Stimulated activated naive CD8-positive, alpha-beta T cell treated with anti-CD3 and anti-CD28 coated beads, Interleukin-15, Interleukin-2, amounts not matched to agents 100 ng/mL and 50 ng/mL, for 24 hours (primary cell): Measurements from ENCODE around the gene SCTR.

ENCODE experiments used
- H3K27ac Mint-ChIP-seq: one replicate; pipeline ENCODE4 v1.8.0; 2021; ENCODE audit warnings: mild to moderate bottlenecking, mixed read lengths
- H3K27me3 Mint-ChIP-seq: one replicate; pipeline ENCODE4 v1.8.0; 2021; ENCODE audit warnings: mixed read lengths
- H3K36me3 Mint-ChIP-seq: one replicate; pipeline ENCODE4 v1.8.0; 2021; ENCODE audit warnings: low read depth, mixed read lengths
- H3K4me1 Mint-ChIP-seq: one replicate; pipeline ENCODE4 v1.8.0; 2021; ENCODE audit warnings: low read depth, mixed read lengths
- H3K4me3 Mint-ChIP-seq: one replicate; pipeline ENCODE4 v1.8.0; 2021; ENCODE audit warnings: mild to moderate bottlenecking, mixed read lengths
- H3K9me3 Mint-ChIP-seq: one replicate; pipeline ENCODE4 v1.8.0; 2021; ENCODE audit warnings: mixed read lengths

SCTR gene

DNA sequence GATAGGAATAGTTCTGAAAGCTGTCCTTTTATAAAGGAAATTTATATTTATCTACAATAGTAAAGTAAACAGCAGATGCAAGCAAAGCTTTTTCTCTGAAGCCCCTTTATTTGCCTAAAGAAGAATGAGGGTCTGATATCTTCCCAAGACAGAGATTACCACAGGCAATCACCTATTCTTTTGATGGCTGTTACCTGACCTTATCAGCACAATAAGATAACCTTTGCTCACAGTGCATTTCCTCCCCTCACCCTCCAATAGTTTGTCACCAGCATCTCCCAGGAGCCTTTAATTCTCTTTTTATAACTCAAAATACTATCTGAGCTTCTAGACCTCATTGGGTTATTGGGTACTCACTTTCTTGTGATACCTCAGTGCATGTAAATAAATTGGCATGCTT, 13.5 kb upstream of the SCTR start:
- Mint-ChIP-seq H3K27ac (no peak overlapping the region), H3K4me3 (no peak overlapping the region), H3K9me3 (peaks cover 4% of the 10 kb centered on the region), H3K36me3 (no peaks in the 10 kb centered on the region), H3K27me3 (peaks cover 23% of the 10 kb centered on the region), H3K4me1 (no peaks in the 10 kb centered on the region)

DNA sequence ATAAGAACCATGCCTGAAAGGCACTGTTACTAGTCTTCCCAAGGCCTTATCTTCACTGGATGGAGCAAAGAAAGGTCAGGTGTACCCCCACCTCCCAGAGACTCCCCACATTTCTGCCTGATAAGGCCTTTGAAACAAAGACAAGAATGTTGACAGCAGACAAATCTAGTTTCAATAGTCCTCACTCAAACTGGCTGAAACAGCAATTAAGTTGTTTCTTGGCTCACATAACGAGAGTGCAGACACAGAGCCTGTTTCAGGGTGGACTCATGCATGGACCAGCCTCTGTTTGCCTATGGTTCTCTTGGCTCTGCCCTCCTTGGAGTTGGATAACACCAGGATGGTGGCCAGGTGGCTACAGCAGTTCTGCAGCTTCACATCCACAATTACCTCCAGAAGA, 12.4 kb upstream of the SCTR start:
- no peaks in the 10 kb centered on the region for H3K36me3 Mint-ChIP-seq
- no peaks in the 10 kb centered on the region for H3K4me1 Mint-ChIP-seq
- H3K4me3 Mint-ChIP-seq, result no peak overlapping the region
- H3K27ac Mint-ChIP-seq, result no peak overlapping the region
- H3K9me3 Mint-ChIP-seq, result peaks cover 12% of the 10 kb centered on the region
- H3K27me3 Mint-ChIP-seq, result peaks cover 14% of the 10 kb centered on the region

DNA sequence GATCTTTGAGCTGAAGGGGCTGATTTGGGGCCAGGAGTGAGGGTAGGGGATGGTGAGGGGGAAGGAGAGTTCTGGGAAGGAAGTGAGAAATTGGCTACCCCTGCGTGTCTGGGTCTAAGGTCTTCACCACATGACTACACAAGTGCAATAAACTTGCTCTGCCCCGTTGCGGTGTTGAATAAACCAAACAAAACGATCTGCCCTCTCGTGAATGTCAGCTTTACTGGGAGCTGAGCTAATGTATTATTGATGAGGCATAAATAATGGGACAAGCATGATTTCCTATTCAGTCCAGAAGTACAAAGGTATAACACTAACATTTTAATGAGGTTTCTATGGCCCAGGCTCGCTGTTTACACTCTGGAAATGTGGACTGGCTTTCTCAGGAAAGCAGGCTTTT, 11.9 kb upstream of the SCTR start:
- no peaks in the 10 kb centered on the region for H3K36me3 Mint-ChIP-seq
- H3K4me1 Mint-ChIP-seq, result no peaks in the 10 kb centered on the region
- no peak overlapping the region for H3K4me3 Mint-ChIP-seq
- H3K27ac Mint-ChIP-seq, result no peak overlapping the region
- H3K27me3 Mint-ChIP-seq, result peaks cover 9% of the 10 kb centered on the region
- peaks cover 16% of the 10 kb centered on the region for H3K9me3 Mint-ChIP-seq

DNA sequence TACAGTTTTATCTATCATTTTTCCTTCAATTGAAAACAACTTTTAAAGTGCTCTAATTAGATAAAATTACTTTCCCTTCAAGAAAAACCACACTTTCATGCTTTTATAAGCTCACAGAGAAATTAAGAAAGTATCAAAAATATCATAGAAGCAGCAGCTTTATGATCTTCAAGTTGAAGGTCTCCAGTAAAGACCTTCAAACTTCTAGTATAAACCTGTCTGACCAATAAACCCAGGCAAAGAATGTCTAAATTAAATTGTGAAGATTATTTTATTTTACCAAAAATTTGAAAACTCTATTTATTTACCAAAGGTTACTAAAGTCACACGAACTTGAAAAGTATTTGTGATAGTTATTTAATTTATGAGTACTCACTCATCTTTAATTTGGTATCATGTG, 9.3 kb upstream of the SCTR start:
- no peak overlapping the region for H3K4me3 Mint-ChIP-seq
- no peaks in the 10 kb centered on the region for H3K36me3 Mint-ChIP-seq
- peaks cover 15% of the 10 kb centered on the region for H3K27me3 Mint-ChIP-seq
- peaks cover 17% of the 10 kb centered on the region for H3K9me3 Mint-ChIP-seq
- no peak overlapping the region for H3K27ac Mint-ChIP-seq
- H3K4me1 Mint-ChIP-seq, result no peaks in the 10 kb centered on the region

DNA sequence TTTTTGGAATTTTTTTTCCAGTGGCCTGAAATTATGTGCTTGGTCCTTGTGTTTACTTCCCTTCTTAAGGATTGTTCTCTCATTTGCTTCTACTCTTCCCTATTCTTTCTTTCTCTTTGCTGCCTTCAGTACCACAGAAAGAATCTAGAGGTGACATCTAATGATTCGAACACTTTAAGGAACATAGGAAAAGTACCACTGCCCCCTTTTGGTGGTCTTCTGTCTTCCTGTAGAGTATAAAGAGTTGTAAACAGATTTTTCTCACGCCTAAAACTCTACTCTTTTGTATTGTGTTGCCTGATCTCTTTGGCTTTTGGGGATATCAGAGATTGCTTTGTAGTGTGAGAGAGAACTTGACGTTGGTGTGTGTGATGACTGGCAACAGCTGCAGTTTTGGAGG, 7.0 kb upstream of the SCTR start:
- Mint-ChIP-seq H3K9me3 (peaks cover 17% of the 10 kb centered on the region), H3K27me3 (peaks cover 25% of the 10 kb centered on the region), H3K27ac (no peak overlapping the region), H3K4me1 (no peaks in the 10 kb centered on the region), H3K36me3 (no peaks in the 10 kb centered on the region), H3K4me3 (no peak overlapping the region)

DNA sequence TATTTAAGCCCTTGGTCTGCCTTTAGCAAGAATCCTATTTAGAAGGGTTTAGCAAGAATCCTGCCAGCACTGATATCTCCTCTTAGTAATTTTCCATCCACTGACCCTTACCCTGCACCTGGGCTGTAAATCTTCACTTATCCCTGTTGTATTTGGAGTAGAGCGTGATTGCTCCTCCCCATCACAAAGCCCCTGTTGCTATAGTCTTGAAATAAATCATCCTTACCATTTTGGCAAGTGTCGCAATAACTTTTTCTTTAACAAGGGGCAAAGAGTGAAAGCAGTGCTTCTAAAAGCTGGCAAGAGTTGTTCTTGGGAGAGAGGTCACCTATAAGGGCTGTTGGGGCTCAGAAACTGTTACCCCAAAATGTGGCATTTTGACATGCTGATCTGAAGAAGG, 3.7 kb upstream of the SCTR start:
- Mint-ChIP-seq H3K36me3 (no peaks in the 10 kb centered on the region), H3K27ac (no peak overlapping the region), H3K9me3 (peaks cover 13% of the 10 kb centered on the region), H3K4me1 (no peaks in the 10 kb centered on the region), H3K27me3 (peaks cover 49% of the 10 kb centered on the region), H3K4me3 (no peak overlapping the region)

DNA sequence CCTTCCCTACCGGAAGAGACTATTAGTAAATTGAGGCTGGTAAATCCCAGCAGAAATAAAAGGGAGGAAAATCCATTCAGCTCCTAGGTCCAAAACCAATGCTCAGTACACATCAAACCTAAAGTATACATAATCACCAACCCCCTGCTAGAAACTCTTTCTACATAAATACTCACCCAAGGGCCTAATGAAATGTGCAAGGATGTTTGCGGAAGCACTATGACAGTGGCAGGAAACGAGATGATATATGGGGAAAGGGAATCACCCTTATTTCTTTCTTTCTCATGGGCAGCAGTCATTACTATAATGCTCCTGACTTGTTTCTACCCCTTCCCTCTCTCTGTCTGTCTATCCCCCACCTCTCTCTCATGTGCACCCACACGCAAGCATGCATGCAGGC, 1.3 kb upstream of the SCTR start:
- Mint-ChIP-seq H3K27ac (no peak overlapping the region), H3K9me3 (no peaks in the 10 kb centered on the region), H3K36me3 (no peaks in the 10 kb centered on the region), H3K27me3 (peaks cover 63% of the 10 kb centered on the region), H3K4me1 (no peaks in the 10 kb centered on the region), H3K4me3 (no peak overlapping the region)

DNA sequence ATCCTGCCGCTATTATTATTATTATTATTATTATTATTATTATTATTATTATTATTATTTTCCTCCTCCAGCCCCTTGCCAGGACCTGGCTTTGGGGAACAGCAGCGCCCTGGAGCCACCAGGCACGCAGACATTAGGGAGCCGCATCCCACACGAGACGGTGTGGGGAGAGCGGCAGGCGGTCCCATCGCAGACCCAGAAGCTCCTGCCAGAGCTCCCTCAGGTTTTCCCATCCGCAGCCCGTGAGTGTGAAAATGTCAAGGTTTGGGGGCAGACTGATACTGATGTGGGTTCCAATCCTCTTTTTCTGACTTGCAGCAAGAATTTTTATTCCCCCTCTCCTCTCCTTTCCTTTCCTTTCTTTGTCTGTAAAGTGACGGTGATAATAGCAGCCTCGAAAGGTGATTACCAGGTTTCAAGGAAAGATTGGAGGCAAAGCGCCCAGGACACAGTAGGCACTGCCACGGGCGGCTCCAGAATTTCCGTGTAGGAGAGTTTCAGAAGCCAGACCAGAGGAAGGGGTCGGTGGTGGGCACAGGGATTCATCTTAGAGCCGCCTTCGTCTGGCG, 816 bp downstream of the SCTR start:
- Mint-ChIP-seq H3K4me1 (no peaks in the 10 kb centered on the region), H3K4me3 (no peak overlapping the region), H3K27ac (no peak overlapping the region), H3K27me3 (peaks cover 57% of the 10 kb centered on the region), H3K9me3 (no peaks in the 10 kb centered on the region), H3K36me3 (no peaks in the 10 kb centered on the region)

DNA sequence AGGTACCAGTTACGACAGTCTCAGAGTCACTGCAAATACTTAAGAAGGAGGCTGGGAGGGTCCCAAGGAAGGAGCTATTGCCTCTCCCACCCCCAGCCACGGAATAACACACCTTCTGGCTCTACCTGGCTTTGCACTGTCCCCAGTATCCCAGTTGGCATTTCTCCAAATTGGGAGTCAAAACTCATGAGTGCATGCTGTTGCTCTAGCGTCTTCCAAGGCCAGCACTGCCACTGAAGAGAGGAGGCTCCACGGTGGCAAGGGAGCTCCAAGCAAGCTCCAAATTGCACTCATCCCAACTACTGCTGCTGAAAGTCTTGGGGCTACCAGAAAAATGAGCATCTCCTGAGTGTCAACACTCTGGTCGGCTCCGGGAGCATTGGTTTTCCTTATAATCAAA, 1.6 kb downstream of the SCTR start:
- H3K36me3 Mint-ChIP-seq, result no peaks in the 10 kb centered on the region
- H3K27me3 Mint-ChIP-seq, result peaks cover 50% of the 10 kb centered on the region
- H3K4me1 Mint-ChIP-seq, result no peaks in the 10 kb centered on the region
- no peak overlapping the region for H3K4me3 Mint-ChIP-seq
- H3K9me3 Mint-ChIP-seq, result no peaks in the 10 kb centered on the region
- H3K27ac Mint-ChIP-seq, result no peak overlapping the region

DNA sequence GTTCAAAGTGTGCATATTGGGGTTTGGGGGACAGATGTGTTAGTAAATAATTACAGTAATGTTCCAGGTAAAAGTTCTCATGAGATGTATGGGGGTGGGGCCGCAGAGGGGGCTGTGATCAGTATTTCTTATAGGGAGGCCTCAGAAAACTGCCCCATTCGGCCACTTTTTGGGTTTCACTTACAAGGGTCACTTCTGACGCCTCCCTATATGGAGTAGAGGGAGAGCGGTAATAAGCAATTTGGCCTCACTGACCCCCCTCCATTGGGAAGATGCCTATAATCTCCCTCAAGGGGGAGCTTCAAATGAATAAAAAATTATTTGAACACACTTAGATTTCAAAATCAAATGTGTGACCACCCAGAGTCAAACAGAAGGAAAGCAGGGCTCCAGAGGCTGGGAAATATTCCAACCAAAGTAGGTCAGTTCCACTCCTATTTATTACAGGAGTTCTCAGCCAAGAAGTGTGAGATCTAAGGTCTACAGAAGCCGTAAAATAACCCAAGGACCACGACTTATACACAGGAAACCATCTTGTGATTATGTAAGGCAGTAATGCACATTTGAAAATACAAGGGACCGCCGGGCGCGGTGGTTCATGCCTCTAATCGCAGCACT, 2.7 kb downstream of the SCTR start:
- Mint-ChIP-seq H3K4me1 (no peaks in the 10 kb centered on the region), H3K27me3 (peaks cover 45% of the 10 kb centered on the region), H3K27ac (no peak overlapping the region), H3K4me3 (no peak overlapping the region), H3K9me3 (no peaks in the 10 kb centered on the region), H3K36me3 (no peaks in the 10 kb centered on the region)

DNA sequence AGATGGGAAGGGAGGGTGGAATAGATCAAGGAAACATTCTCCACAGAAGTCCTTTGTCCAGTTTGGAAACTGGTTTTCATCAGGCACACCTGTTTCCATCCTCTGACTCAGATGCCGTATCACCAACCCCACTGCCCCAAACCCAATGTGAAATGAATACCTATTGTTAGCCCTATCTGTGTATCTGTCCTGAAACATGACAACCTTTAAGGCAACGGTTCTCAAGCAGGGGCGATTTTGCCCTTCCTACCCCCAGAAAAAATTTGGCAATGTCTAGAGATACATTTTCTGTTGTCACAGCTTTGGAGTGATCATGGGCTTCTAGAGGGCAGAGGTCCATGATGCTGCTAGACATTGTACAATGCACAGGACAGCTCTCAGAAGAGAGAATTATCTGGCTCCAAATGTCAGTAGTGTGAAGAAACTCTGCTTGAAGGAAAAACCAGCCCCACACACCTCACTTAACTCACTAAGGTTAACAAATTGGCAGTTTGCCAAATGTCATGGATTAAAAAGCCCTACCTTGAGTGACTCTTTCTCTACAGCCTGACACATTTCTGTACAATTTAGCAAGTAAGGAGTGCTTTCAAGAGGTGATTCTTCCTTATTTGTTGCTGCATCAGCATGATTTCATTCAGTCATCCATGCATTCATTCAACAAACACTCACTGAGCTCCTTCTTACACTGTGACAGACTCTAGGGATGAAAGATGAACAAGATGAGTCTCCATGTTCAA, 3.4 kb downstream of the SCTR start:
- Mint-ChIP-seq H3K27me3 (peaks cover 46% of the 10 kb centered on the region), H3K36me3 (no peaks in the 10 kb centered on the region), H3K4me1 (no peaks in the 10 kb centered on the region), H3K9me3 (no peaks in the 10 kb centered on the region), H3K27ac (no peak overlapping the region), H3K4me3 (no peak overlapping the region)

DNA sequence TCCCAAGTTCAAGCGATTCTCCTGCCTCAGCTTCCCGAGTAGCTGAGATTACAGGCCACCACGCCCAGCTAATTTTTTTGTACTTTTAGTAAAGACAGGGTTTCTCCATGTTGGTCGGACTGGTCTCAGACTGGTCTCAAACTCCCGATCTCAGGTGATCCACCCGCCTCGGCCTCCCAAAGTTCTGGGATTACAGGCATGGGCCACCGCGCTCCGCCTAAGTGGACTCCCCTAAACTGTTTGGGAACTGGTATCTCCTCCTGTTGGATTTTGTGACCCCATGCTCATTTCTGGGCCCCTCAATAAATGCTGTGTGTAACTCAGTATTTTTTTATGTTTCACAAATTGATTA, 5.2 kb downstream of the SCTR start:
- H3K36me3 Mint-ChIP-seq, result no peaks in the 10 kb centered on the region
- H3K27ac Mint-ChIP-seq, result no peak overlapping the region
- H3K27me3 Mint-ChIP-seq, result peaks cover 35% of the 10 kb centered on the region
- no peaks in the 10 kb centered on the region for H3K4me1 Mint-ChIP-seq
- no peaks in the 10 kb centered on the region for H3K9me3 Mint-ChIP-seq
- H3K4me3 Mint-ChIP-seq, result no peak overlapping the region

DNA sequence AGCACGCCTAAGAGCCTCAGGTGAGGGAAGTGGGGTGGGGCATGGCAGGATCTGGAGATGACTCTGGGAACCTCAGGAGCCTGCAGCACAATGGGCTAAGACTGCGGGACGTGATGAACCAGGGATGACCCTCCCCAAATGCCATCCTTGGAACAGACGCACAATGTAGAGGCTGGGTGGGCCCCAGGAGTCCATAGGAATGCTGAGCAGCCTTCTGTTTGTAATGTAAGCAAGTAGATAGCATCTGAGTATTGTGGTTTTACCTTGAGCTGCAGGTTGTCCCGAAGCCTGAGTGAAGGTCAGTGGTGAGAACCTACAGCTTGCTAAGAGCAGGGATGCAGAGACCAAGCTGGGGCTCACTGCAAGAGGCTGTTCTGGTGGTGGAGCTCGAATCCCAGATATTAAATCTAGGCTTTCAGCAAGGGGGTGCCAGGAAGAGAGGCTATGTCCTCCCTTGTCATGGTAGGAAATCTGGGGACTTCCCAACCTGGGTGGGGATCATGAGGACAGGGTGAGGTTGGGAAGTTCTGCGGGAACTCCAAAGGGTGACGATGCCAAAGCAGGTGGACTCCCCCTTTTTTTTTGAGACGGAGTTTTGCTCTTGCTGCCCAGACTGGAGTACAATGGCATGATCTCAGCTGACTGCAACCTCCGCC, 5.8 kb downstream of the SCTR start:
- no peak overlapping the region for H3K27ac Mint-ChIP-seq
- H3K9me3 Mint-ChIP-seq, result no peaks in the 10 kb centered on the region
- no peaks in the 10 kb centered on the region for H3K4me1 Mint-ChIP-seq
- no peaks in the 10 kb centered on the region for H3K36me3 Mint-ChIP-seq
- no peak overlapping the region for H3K4me3 Mint-ChIP-seq
- H3K27me3 Mint-ChIP-seq, result peaks cover 31% of the 10 kb centered on the region

DNA sequence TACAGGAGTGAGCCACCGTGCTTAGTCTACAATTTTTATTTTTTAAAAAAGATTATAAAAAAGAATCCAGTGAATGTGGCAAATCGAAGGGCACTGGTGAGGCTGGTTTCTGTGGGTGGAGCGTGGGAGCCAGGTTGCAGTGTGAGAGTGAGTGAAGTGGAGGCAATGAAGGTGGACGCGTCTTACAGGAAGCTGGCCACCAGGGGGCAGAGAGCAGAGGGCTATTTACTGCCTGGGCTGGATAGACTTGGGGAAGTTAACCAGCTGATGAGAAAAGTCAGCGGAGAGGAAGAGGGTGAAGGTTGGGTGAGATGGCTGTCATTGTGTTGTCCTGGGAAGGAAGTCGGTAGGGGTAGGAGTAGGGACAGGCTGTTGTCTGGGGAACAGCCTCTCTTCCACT, 6.8 kb downstream of the SCTR start:
- Mint-ChIP-seq H3K27ac (no peak overlapping the region), H3K4me1 (no peaks in the 10 kb centered on the region), H3K4me3 (no peak overlapping the region), H3K27me3 (peaks cover 31% of the 10 kb centered on the region), H3K9me3 (no peaks in the 10 kb centered on the region), H3K36me3 (no peaks in the 10 kb centered on the region)

DNA sequence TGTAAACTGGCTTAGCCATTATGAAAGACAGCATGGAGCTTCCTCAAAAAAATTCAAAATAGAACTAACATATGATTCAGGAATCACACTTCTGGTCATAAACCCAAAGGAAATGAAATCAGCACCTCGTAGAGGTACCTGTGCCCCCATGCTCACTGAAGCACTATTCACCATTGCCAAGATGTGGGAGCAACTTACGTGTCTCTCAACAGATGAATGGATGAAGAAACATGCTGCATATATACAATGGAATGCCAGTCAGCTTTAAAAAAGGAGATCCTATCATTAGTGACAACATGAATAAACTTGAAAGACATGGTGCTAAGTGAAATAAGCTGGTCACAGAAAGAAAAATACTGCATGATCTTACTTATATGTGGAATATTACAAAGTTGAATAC, 8.2 kb downstream of the SCTR start:
- Mint-ChIP-seq H3K9me3 (no peaks in the 10 kb centered on the region), H3K27me3 (peaks cover 24% of the 10 kb centered on the region), H3K4me3 (no peak overlapping the region), H3K36me3 (no peaks in the 10 kb centered on the region), H3K27ac (no peak overlapping the region), H3K4me1 (no peaks in the 10 kb centered on the region)
